WTC11 (cell line): ENCODE results near the gene LRRC47. TPM values are rescaled to one million over a fixed set of nuclear protein-coding genes. Genes with fewer than 3 reads are reported as not detected.

Source experiments
- ATAC-seq: fragments of 200-7000 bp; cut with Tn5 transposase; 2 replicates; pipeline ENCODE4 v1.10.0; 2021; ENCODE audit warnings: mild to moderate bottlenecking, moderate library complexity
- CTCF ChIA-PET: fragments of 300-600 bp; sonication (Branson Sonifier 250); formaldehyde crosslinking; loops from one replicate; lab custom pipeline; 2021; ENCODE audit warnings: antibody characterized with exemption; lab: Charles Lee
- POLR2A ChIA-PET: fragments of 350-600 bp; sonication (Branson Sonifier 250); formaldehyde crosslinking; loops from one replicate; lab custom pipeline; 2021; ENCODE audit warnings: antibody characterized with exemption; lab: Charles Lee
- DNase-seq: peaks from one replicate; pipeline ENCODE4 v3.0.0; 2021; ENCODE audit warnings: low spot score
- H3K27ac Mint-ChIP-seq: 2 replicates; pipeline ENCODE4 v1.8.0; 2021; ENCODE audit warnings: mixed read lengths
- H3K27me3 Mint-ChIP-seq: 2 replicates; pipeline ENCODE4 v1.8.0; 2021; ENCODE audit warnings: low read depth, mild to moderate bottlenecking, moderate library complexity, mixed read lengths
- H3K36me3 Mint-ChIP-seq: 2 replicates; pipeline ENCODE4 v1.8.0; 2021; ENCODE audit warnings: mixed read lengths
- H3K4me1 Mint-ChIP-seq: 2 replicates; pipeline ENCODE4 v1.8.0; 2022; ENCODE audit warnings: mixed read lengths
- H3K4me3 Mint-ChIP-seq: 2 replicates; pipeline ENCODE4 v1.8.0; 2021; ENCODE audit warnings: mild to moderate bottlenecking, moderate library complexity, mixed read lengths
- H3K9me3 Mint-ChIP-seq: 2 replicates; pipeline ENCODE4 v1.8.0; 2021; ENCODE audit warnings: mixed read lengths
- AFF4 ChIP-seq: sonication (generic); formaldehyde crosslinking; IDR thresholded peaks from 2 replicates; pipeline ENCODE4 v1.8.1; 2023; ENCODE audit warnings: mild to moderate bottlenecking, missing genetic modification reagents, borderline replicate concordance
- ARID4B ChIP-seq: sonication (generic); formaldehyde crosslinking; IDR thresholded peaks from 2 replicates; pipeline ENCODE4 v1.8.0; 2023; ENCODE audit warnings: missing genetic modification reagents, mild to moderate bottlenecking, borderline replicate concordance
- CBFB ChIP-seq: sonication (generic); formaldehyde crosslinking; IDR thresholded peaks from 2 replicates; pipeline ENCODE4 v1.8.1; 2022; ENCODE audit warnings: mild to moderate bottlenecking, low read depth, missing genetic modification reagents
- CTCF ChIP-seq: fragments of 200-600 bp; IDR thresholded peaks from 2 replicates; pipeline ENCODE4 v1.8.0; 2022; ENCODE audit warnings: antibody characterized with exemption
- PREB ChIP-seq: sonication (generic); formaldehyde crosslinking; IDR thresholded peaks from 2 replicates; pipeline ENCODE4 v1.8.1; 2022; ENCODE audit warnings: mild to moderate bottlenecking, missing genetic modification reagents, moderate library complexity, borderline replicate concordance
- SOX15 ChIP-seq: fragments of 250-450 bp; sonication (Bioruptor Pico); IDR thresholded peaks from 2 replicates; pipeline ENCODE4 v1.9.0; 2021; ENCODE audit warnings: mild to moderate bottlenecking
- SP1 ChIP-seq: sonication (generic); formaldehyde crosslinking; conservative IDR thresholded peaks from 2 replicates; pipeline ENCODE4 v1.8.1; 2022; ENCODE audit warnings: missing genetic modification reagents
- USF1 ChIP-seq: sonication (generic); formaldehyde crosslinking; IDR thresholded peaks from 2 replicates; pipeline ENCODE4 v1.8.0; 2022; ENCODE audit warnings: mild to moderate bottlenecking, missing genetic modification reagents
- total RNA-seq: library from RNA; stranded (reverse); gene quantifications from 3 replicates; pipeline ENCODE4 v1.2.3, GENCODE V29; 2021
- TF ChIP-seq, protein P1 (sequence below): fragments of 250-450 bp; sonication (Bioruptor Pico); IDR thresholded peaks from 2 replicates; pipeline ENCODE4 v1.8.0; 2021; ENCODE audit warnings: mild to moderate bottlenecking
- TF ChIP-seq, protein P2 (sequence below): fragments of 250-450 bp; sonication (Bioruptor Pico); IDR thresholded peaks from 2 replicates; pipeline ENCODE4 v1.9.0; 2021; ENCODE audit warnings: moderate library complexity, mild to moderate bottlenecking, inconsistent platforms, borderline replicate concordance
- TF ChIP-seq, protein P3 (sequence below): sonication (generic); formaldehyde crosslinking; IDR thresholded peaks from 2 replicates; pipeline ENCODE4 v1.8.0; 2022; ENCODE audit warnings: mild to moderate bottlenecking, missing genetic modification reagents
- TF ChIP-seq, protein P4 (sequence below): sonication (generic); formaldehyde crosslinking; IDR thresholded peaks from 2 replicates; pipeline ENCODE4 v1.8.1; 2023; ENCODE audit warnings: mild to moderate bottlenecking, missing genetic modification reagents

LRRC47 gene
- total RNA-seq, 1 experiment from 2014 or later = 92.4 TPM

DNA sequence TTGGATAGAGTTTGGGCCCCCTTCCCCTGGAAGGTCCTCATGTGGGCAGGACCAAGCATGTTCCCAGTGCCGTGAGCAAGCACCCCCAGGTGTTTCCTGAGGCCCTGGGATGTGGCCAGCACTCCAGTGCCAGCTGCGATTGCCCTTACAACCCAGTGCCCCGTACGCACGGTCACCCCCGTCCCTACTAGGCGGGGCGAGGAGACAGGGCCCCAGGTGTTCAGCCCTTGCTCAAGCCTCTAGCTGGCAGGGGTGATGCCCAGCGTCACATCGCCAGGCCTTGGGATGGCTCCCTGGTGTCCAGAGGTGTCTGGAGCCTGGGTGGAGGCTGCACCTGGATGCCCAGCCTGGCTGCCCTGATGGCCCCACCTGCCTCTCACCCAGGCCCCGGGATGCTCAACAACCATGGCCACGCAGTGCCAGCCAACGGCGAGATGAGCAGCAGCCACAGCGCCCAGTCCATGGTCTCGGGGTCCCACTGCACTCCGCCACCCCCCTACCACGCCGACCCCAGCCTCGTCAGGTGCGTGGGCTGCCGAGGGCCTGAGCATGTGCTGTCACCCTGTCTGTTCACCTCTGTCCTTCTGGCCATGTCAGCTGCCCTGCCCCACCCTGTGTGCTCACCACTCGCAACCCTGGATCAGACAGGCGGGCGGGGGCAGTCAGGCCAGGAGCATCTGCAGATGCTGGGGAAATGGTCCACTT lies 65.6 kb downstream of the LRRC47 start (continued):
- no peak for TF ChIP-seq ARID4B (CRISPR knock-in tag)
- TF ChIP-seq, all 79 proteins: peak for 0

DNA sequence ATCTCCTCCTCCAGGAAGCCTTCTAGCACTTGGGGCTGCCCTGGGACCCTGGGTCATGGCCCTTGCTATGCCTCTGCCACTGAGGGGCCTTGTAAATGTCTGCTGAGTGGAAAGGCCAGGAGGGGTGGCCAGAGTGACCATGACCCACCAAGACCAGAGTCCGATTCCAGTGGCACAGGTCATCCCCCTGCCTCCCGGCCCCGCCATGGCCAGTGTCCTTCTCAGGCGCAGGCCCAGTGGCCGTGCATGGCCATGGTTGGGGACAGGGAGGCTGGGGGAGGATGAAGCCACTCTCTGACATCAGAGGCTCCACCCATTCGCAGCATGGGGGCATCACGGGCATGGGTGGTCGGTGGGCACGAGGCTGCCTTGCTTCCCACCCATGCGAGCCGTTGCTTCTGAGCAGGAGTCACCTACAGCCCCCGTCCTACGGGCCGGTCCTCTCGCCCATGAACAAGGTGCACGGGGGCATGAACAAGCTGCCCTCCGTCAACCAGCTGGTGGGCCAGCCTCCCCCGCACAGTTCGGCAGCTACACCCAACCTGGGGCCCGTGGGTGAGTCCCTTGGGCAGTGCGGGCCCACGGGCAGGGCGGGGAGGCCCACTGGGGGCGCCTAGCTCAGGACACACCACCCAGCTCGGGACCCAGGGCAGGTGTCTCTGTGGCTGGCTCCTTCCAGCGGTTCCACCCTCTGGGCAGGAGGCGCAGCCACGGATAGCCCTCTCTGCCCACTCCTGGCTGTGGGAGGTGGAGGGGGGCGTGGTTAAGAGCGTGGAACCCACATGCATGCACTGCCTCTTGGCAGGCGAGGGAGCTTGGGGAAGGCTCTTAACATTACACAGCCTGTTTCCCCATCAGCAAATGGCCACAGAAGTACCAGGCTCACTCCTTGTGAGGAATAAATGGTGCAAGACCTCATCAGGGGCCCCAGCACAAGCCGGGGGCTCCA lies 66.4 kb downstream of the LRRC47 start:
- ATAC-seq (no peak), DNase-seq (no peak)
- H3K4me1 Mint-ChIP-seq = peaks cover 10% of the 10 kb centered on the region; the same call in 1 of the 2 replicates
- no peak overlapping the region for H3K27ac Mint-ChIP-seq
- no peaks in the 10 kb centered on the region for H3K36me3 Mint-ChIP-seq
- no peaks in the 10 kb centered on the region for H3K9me3 Mint-ChIP-seq
- no peaks in the 10 kb centered on the region for H3K27me3 Mint-ChIP-seq
- CTCF ChIA-PET = interaction anchor here (0.9 kb wide), 1 partner anchor 67 kb away, joined by 3 read pairs; no protein-coding TSS in a partner anchor
- no peak overlapping the region for H3K4me3 Mint-ChIP-seq
- POLR2A ChIA-PET = no interaction called here
- TF ChIP-seq SP1 (no peak), SOX15 (no peak), AFF4 (CRISPR knock-in tag) (no peak), USF1 (CRISPR knock-in tag) (no peak), PREB (CRISPR knock-in tag) (no peak), CBFB (no peak), CTCF (no peak)
- TF ChIP-seq, protein P1, sequence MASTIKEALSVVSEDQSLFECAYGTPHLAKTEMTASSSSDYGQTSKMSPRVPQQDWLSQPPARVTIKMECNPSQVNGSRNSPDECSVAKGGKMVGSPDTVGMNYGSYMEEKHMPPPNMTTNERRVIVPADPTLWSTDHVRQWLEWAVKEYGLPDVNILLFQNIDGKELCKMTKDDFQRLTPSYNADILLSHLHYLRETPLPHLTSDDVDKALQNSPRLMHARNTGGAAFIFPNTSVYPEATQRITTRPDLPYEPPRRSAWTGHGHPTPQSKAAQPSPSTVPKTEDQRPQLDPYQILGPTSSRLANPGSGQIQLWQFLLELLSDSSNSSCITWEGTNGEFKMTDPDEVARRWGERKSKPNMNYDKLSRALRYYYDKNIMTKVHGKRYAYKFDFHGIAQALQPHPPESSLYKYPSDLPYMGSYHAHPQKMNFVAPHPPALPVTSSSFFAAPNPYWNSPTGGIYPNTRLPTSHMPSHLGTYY (CRISPR knock-in tag) = no peak
- TF ChIP-seq, protein P2, sequence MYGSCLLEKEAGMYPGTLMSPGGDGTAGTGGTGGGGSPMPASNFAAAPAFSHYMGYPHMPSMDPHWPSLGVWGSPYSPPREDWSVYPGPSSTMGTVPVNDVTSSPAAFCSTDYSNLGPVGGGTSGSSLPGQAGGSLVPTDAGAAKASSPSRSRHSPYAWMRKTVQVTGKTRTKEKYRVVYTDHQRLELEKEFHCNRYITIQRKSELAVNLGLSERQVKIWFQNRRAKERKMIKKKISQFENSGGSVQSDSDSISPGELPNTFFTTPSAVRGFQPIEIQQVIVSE = no peak
- TF ChIP-seq, protein P3, sequence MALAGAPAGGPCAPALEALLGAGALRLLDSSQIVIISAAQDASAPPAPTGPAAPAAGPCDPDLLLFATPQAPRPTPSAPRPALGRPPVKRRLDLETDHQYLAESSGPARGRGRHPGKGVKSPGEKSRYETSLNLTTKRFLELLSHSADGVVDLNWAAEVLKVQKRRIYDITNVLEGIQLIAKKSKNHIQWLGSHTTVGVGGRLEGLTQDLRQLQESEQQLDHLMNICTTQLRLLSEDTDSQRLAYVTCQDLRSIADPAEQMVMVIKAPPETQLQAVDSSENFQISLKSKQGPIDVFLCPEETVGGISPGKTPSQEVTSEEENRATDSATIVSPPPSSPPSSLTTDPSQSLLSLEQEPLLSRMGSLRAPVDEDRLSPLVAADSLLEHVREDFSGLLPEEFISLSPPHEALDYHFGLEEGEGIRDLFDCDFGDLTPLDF (CRISPR knock-in tag) = no peak
- TF ChIP-seq, protein P4, sequence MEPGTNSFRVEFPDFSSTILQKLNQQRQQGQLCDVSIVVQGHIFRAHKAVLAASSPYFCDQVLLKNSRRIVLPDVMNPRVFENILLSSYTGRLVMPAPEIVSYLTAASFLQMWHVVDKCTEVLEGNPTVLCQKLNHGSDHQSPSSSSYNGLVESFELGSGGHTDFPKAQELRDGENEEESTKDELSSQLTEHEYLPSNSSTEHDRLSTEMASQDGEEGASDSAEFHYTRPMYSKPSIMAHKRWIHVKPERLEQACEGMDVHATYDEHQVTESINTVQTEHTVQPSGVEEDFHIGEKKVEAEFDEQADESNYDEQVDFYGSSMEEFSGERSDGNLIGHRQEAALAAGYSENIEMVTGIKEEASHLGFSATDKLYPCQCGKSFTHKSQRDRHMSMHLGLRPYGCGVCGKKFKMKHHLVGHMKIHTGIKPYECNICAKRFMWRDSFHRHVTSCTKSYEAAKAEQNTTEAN (CRISPR knock-in tag) = no peak
